ENCODE data around the gene GADD45A.

The GADD45A gene

GRCh38 chr1:67691712-67692111 lies 6.7 kb downstream of the GADD45A start:
- no peak overlapping the region for H3K27ac Mint-ChIP-seq
- TF ChIP-seq CTCF (IDR thresholded peaks at IDR 0.05) = no peak
- H3K27me3 Mint-ChIP-seq (ENCODE audit: low read depth, poor library complexity) = no peaks in the 10 kb centered on the region
- H3K36me3 Mint-ChIP-seq (ENCODE audit: low read depth) = peaks cover 13% of the 10 kb centered on the region
- DNase-seq = no peak
- H3K9me3 Mint-ChIP-seq = no peaks in the 10 kb centered on the region
- no peak overlapping the region for H3K4me3 Mint-ChIP-seq
- H3K4me1 Mint-ChIP-seq = peaks cover 27% of the 10 kb centered on the region

GRCh38 chr1:67695963-67696362 lies 11.0 kb downstream of the GADD45A start:
- no peaks in the 10 kb centered on the region for H3K27me3 Mint-ChIP-seq (ENCODE audit: low read depth, poor library complexity)
- no peak for TF ChIP-seq CTCF (IDR thresholded peaks at IDR 0.05)
- H3K36me3 Mint-ChIP-seq (ENCODE audit: low read depth) = no peaks in the 10 kb centered on the region
- H3K27ac Mint-ChIP-seq = no peak overlapping the region
- H3K4me1 Mint-ChIP-seq = peaks cover 15% of the 10 kb centered on the region
- DNase-seq = no peak
- H3K4me3 Mint-ChIP-seq = no peak overlapping the region
- no peaks in the 10 kb centered on the region for H3K9me3 Mint-ChIP-seq

GRCh38 chr1:67696708-67697107 lies 11.7 kb downstream of the GADD45A start:
- Mint-ChIP-seq H3K36me3 (ENCODE audit: low read depth) (no peaks in the 10 kb centered on the region), H3K27me3 (ENCODE audit: low read depth, poor library complexity) (no peaks in the 10 kb centered on the region), H3K4me3 (no peak overlapping the region), H3K9me3 (no peaks in the 10 kb centered on the region), H3K4me1 (peaks cover 20% of the 10 kb centered on the region), H3K27ac (no peak overlapping the region)
- DNase-seq = no peak
- TF ChIP-seq CTCF (IDR thresholded peaks at IDR 0.05) = no peak

GRCh38 chr1:67700220-67700619 lies 15.2 kb downstream of the GADD45A start:
- Mint-ChIP-seq H3K27me3 (ENCODE audit: low read depth, poor library complexity) (no peaks in the 10 kb centered on the region), H3K4me3 (no peak overlapping the region), H3K4me1 (peaks cover 20% of the 10 kb centered on the region), H3K9me3 (no peaks in the 10 kb centered on the region), H3K36me3 (ENCODE audit: low read depth) (peaks cover 12% of the 10 kb centered on the region), H3K27ac (peak overlapping the region; percentile 36)
- no peak for DNase-seq
- no peak for TF ChIP-seq CTCF (IDR thresholded peaks at IDR 0.05)

GRCh38 chr1:67700692-67701410 lies 15.8 kb downstream of the GADD45A start:
- DNase-seq = peak; percentile 52
- Mint-ChIP-seq H3K4me1 (peaks cover 20% of the 10 kb centered on the region), H3K9me3 (no peaks in the 10 kb centered on the region), H3K27ac (peak overlapping the region; percentile 36), H3K27me3 (ENCODE audit: low read depth, poor library complexity) (no peaks in the 10 kb centered on the region), H3K4me3 (no peak overlapping the region), H3K36me3 (ENCODE audit: low read depth) (peaks cover 18% of the 10 kb centered on the region)
- peak; percentile 45 for TF ChIP-seq CTCF (IDR thresholded peaks at IDR 0.05)

- no peak overlapping the region for H3K4me3 Mint-ChIP-seq
- peaks cover 20% of the 10 kb centered on the region for H3K4me1 Mint-ChIP-seq
- H3K9me3 Mint-ChIP-seq = no peaks in the 10 kb centered on the region
- H3K36me3 Mint-ChIP-seq (ENCODE audit: low read depth) = peaks cover 28% of the 10 kb centered on the region
- no peak overlapping the region for H3K27ac Mint-ChIP-seq
- H3K27me3 Mint-ChIP-seq (ENCODE audit: low read depth, poor library complexity) = no peaks in the 10 kb centered on the region
- no peak for DNase-seq
- no peak for TF ChIP-seq CTCF (IDR thresholded peaks at IDR 0.05)
Observed at GRCh38 chr1:67701876-67702275, 16.9 kb downstream of the GADD45A start.
